Measurements from ENCODE around the gene RRP1B.

Gene RRP1B

GRCh38 chr21:43681650-43682049 lies 22.3 kb downstream of the RRP1B start:
- H3K27ac ChIP-seq, result no peak overlapping the region
- TF ChIP-seq CTCF (conservative IDR thresholded peaks at IDR 0.05), result no peak

- H3K27ac ChIP-seq, result no peak overlapping the region
- TF ChIP-seq CTCF (conservative IDR thresholded peaks at IDR 0.05), result no peak
Observed at GRCh38 chr21:43684424-43684823, 25.1 kb downstream of the RRP1B start.

GRCh38 chr21:43686811-43687565 lies 27.6 kb downstream of the RRP1B start:
- no peak for TF ChIP-seq CTCF (conservative IDR thresholded peaks at IDR 0.05)
- no peak overlapping the region for H3K27ac ChIP-seq

GRCh38 chr21:43687566-43688399 lies 28.4 kb downstream of the RRP1B start:
- TF ChIP-seq CTCF (conservative IDR thresholded peaks at IDR 0.05), result no peak
- H3K27ac ChIP-seq, result no peak overlapping the region

- H3K27ac ChIP-seq, result no peak overlapping the region
- TF ChIP-seq CTCF (conservative IDR thresholded peaks at IDR 0.05), result no peak
Observed at GRCh38 chr21:43688906-43689305, 29.5 kb downstream of the RRP1B start.

- no peak overlapping the region for H3K27ac ChIP-seq
- no peak for TF ChIP-seq CTCF (conservative IDR thresholded peaks at IDR 0.05)
Observed at GRCh38 chr21:43689556-43690337, 30.4 kb downstream of the RRP1B start.

- no peak overlapping the region for H3K27ac ChIP-seq
- no peak for TF ChIP-seq CTCF (conservative IDR thresholded peaks at IDR 0.05)
Observed at GRCh38 chr21:43690346-43690745, 31.0 kb downstream of the RRP1B start.
